NCI-H345 treated with DMSO at 0.1 percent for 48 hours (cell line): ENCODE measurements around the gene SEPTIN2.
"Not testable (repeated sequence)": the region's sequence is repeated elsewhere in the genome, so short reads cannot be mapped to it uniquely, and the experiment has no call there.

Experiments
- DNase-seq: peaks from one replicate; lab custom pipeline; 2025; ENCODE audit not compliant: unreplicated experiment; lab: John Stamatoyannopoulos, UW

Gene SEPTIN2

GRCh38 chr2:241313543-241314095 is 2.1 kb upstream of the SEPTIN2 start:
- DNase-seq, result no peak

GRCh38 chr2:241314226-241315092 is 1.3 kb upstream of the SEPTIN2 start:
- DNase-seq, result no peak

- peak; percentile 92 for DNase-seq
These were observed 439 bp upstream of the SEPTIN2 start, which contains the start of gene HDLBP for GRCh38 chr2:241315093-241315878. Gene HDLBP (minus strand): TSS chr2:241315672. CDS start chr2:241266869, 48,803 bp downstream.

- no peak for DNase-seq
These were observed 1.1 kb downstream of the SEPTIN2 start for GRCh38 chr2:241316825-241317224.

- no peak for DNase-seq
These were observed 1.7 kb downstream of the SEPTIN2 start for GRCh38 chr2:241317391-241317790.

GRCh38 chr2:241318830-241319229 is 3.1 kb downstream of the SEPTIN2 start:
- DNase-seq, result not testable (repeated sequence)

- no peak for DNase-seq
These were observed 4.7 kb downstream of the SEPTIN2 start for GRCh38 chr2:241320394-241320793.

GRCh38 chr2:241321033-241321432 is 5.3 kb downstream of the SEPTIN2 start:
- no peak for DNase-seq

- DNase-seq, result no peak
These were observed 6.2 kb downstream of the SEPTIN2 start for GRCh38 chr2:241321886-241322285.

- DNase-seq, result no peak
These were observed 8.1 kb downstream of the SEPTIN2 start for GRCh38 chr2:241323778-241324177.

- no peak for DNase-seq
These were observed 9.1 kb downstream of the SEPTIN2 start for GRCh38 chr2:241324775-241325174.

- no peak for DNase-seq
These were observed 9.5 kb downstream of the SEPTIN2 start for GRCh38 chr2:241325257-241325656.

GRCh38 chr2:241329669-241330615 is 14.2 kb downstream of the SEPTIN2 start:
- DNase-seq, result no peak

GRCh38 chr2:241330616-241330981 is 14.9 kb downstream of the SEPTIN2 start:
- DNase-seq, result no peak

GRCh38 chr2:241334813-241335212 is 19.1 kb downstream of the SEPTIN2 start:
- DNase-seq, result no peak

- DNase-seq, result no peak
These were observed 24.3 kb downstream of the SEPTIN2 start for GRCh38 chr2:241339839-241340630.

- DNase-seq, result no peak
These were observed 25.0 kb downstream of the SEPTIN2 start for GRCh38 chr2:241340631-241341163.

GRCh38 chr2:241344925-241345651 is 29.4 kb downstream of the SEPTIN2 start:
- DNase-seq, result no peak

GRCh38 chr2:241349941-241350340 is 34.2 kb downstream of the SEPTIN2 start:
- DNase-seq, result no peak
